Fibroblast of mammary gland (primary cell): ENCODE results near the gene NFAT5.

Source experiments
- DNase-seq: peaks from one replicate; pipeline ENCODE4 v3.0.0-alpha.2; 2010; ENCODE audit warnings: low read depth
- H3K4me3 ChIP-seq: 2 replicates; pipeline ENCODE4 v1.5.1; 2011; ENCODE audit warnings: low read depth, mild to moderate bottlenecking, low read length, moderate library complexity; ENCODE audit not compliant: control insufficient read depth
- TF ChIP-seq, protein P1 (sequence below): conservative IDR thresholded peaks from 2 replicates; pipeline ENCODE4 v1.5.1; 2011; ENCODE audit warnings: low read depth, low read length, inconsistent platforms; ENCODE audit not compliant: control insufficient read depth, insufficient read depth

The NFAT5 gene

DNA sequence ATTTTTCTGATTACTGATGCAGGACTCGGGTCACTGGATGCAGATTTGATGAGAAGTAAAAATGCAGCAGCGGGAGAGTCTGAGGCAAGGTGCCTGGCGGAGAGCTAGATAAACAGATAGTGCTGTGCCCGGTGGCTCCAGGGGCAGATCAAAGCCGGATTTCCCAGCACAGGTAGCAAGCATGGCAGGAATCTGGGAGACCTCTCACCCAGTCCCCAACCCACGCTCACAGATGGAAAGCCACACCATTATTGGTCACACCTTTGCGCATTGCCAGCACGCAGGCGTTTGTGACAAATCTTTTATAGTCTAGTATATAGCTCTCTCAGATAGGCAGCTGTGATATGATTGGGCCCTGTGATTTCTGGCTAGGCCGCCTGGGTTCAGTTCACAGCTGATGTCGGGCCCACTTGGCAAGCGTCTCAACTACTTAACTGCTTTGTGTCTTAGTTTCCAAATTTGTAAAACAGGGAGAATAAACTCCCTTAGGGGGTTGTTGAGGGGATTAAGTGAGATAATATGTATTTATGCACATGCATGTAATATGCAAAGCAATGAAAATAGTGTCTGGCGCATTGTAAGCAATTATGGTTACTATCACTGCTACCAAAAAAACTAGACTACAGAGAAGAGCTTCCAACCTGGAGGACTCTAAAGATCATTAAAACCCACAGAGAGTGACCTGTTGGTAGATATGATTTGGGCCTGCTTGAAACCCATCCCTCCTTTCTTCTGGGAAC lies 42.0 kb upstream of the NFAT5 start:
- no peak for DNase-seq
- TF ChIP-seq, protein P1, sequence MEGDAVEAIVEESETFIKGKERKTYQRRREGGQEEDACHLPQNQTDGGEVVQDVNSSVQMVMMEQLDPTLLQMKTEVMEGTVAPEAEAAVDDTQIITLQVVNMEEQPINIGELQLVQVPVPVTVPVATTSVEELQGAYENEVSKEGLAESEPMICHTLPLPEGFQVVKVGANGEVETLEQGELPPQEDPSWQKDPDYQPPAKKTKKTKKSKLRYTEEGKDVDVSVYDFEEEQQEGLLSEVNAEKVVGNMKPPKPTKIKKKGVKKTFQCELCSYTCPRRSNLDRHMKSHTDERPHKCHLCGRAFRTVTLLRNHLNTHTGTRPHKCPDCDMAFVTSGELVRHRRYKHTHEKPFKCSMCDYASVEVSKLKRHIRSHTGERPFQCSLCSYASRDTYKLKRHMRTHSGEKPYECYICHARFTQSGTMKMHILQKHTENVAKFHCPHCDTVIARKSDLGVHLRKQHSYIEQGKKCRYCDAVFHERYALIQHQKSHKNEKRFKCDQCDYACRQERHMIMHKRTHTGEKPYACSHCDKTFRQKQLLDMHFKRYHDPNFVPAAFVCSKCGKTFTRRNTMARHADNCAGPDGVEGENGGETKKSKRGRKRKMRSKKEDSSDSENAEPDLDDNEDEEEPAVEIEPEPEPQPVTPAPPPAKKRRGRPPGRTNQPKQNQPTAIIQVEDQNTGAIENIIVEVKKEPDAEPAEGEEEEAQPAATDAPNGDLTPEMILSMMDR = no peak
- H3K4me3 ChIP-seq = no peak overlapping the region

DNA sequence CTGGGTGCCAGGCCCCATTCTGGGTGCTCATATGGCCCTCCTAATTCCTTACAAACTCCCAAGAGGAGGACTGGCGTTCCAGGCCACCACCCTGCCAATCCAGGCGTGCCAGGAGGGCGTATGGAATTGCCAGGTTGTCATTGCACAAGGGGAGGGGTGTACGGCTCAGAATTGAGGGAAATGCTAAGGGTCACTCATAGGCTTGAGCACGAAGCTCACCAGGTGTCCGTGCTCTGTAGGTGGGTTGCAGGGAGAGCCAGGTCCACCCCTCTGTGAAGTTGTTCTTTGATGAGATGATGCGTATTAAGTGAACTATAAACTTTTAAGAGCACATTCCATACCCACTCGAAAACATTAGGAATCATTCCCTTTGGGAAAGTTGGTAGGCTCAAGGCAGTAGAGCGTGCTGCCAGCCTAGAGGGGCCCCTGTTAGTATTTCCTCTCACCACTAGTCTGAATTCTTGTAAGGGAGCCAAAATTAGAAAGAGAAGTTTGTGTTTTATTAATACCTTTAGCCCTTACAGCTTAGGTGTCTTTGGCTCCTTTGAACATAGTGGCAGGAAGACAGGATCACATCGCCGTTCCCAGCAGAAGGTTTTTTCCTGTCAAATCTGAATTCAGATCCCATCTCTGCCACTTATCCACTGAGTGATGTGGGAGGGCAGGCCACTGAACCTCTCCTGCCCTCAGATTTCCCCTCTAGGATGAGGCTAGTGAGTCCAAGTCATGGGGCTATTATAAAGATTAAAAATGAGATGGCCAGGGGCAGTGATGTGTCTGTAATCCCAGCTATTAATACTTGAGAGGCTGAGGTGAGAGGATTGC lies 38.7 kb upstream of the NFAT5 start:
- DNase-seq = no peak
- H3K4me3 ChIP-seq = no peak overlapping the region
- TF ChIP-seq, protein P1 = no peak

DNA sequence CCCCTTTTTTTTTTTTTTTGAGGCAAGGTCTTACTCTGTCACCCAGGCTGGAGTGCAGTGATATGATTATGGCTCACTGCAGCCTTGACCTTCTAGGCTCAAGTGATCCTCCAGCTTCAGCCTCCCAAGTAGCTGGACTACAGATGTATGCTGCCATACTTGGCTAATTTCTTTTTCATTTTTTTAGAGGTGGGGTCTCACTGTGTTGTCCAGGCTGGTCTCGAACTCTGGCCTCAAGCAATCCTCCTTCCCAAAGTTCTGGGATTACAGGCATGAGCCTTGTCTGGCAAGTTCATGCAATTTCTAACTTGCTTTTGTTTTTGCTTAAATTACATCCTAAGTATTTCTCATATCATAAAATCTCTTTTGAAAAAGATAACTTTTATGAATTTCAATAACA lies 33.8 kb upstream of the NFAT5 start:
- TF ChIP-seq, protein P1 = no peak
- no peak overlapping the region for H3K4me3 ChIP-seq
- DNase-seq = no peak

DNA sequence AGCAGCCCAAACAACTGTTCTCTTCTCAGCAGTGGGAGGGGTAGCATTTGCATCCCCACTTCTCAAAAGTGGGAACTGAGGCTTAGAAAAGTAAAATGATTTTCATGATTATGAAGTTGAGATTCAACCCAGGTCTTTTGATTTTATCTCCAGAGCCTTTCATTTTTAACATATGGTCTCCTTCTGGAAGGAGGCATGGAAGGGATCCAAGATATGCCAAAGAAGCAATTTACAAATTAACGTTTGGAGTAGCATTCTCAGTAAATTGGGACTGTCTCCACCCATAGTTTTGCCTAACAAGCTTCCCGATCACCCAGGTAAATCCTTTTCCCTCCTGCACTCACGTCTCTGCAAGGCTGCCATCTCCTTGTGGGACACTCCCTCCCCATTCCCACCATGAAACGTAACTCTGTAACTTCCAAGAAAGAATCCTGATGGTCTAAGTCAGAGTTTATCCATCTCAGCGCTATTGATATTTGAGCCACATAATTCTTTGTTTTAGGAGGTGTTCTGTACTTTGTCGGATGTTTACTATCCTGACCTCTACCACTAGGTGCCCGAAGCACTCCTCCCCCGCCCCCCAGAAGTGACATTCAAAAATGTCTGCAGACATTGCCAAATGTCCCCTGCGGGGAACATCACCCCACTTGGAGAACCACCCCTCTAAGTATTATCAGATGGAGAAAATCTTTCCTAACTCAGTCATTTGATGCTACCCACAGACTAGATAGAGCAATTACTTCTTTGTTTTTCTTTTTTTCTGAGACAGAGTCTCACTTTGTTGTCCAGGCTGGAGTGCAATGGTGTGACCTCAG lies 32.9 kb upstream of the NFAT5 start:
- no peak for DNase-seq
- TF ChIP-seq, protein P1 = no peak
- H3K4me3 ChIP-seq = no peak overlapping the region

DNA sequence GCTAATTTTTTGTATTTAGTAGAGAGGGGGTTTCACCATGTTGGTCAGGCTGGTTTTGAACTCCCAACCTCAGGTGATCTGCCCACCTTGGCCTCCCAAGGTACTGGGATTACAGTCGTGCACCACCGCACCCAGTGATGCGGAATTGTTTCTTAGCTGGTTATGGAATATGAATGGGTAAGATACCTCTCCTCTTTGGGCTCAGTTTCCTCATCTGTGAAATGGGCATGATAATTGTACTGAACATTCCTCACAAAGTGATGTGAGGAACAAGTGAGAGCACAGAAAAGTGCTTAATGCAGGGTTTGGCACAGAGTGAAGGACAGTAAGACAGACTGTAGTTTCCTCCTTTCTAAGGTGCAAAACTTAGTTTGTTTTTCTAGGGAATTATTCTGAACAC lies 31.0 kb upstream of the NFAT5 start:
- TF ChIP-seq, protein P1 = no peak
- H3K4me3 ChIP-seq = no peak overlapping the region
- no peak for DNase-seq
